Immature natural killer cell (primary cell): ENCODE results near the gene PTPRD. TPM values are rescaled to one million over a fixed set of nuclear protein-coding genes. Genes with fewer than 3 reads are reported as not detected.

ENCODE experiments used
- DNase-seq, 3 donors: peaks; one replicate each; pipeline ENCODE4 v3.0.0; 2022; ENCODE audit warnings: mixed read lengths in 1 of 3
- H3K27ac Mint-ChIP-seq, 6 donors: one replicate each; pipeline ENCODE4 v1.8.0; 2020; ENCODE audit warnings: mixed read lengths in 6 of 6, mild to moderate bottlenecking in 5 of 6, inconsistent platforms in 4 of 6, moderate library complexity in 3 of 6
- H3K27me3 Mint-ChIP-seq, 3 donors: one replicate each; pipeline ENCODE4 v1.8.0; 2020 to 2021; ENCODE audit warnings: low read depth in 3 of 3, mild to moderate bottlenecking in 3 of 3, mixed read lengths in 3 of 3, moderate library complexity in 3 of 3, inconsistent platforms in 1 of 3
- H3K36me3 Mint-ChIP-seq, 3 donors: one replicate each; pipeline ENCODE4 v1.8.0; 2020; ENCODE audit warnings: mixed read lengths in 3 of 3, inconsistent platforms in 2 of 3, mild to moderate bottlenecking in 2 of 3
- H3K4me1 Mint-ChIP-seq, 2 donors: one replicate each; pipeline ENCODE4 v1.8.0; 2020; ENCODE audit warnings: inconsistent platforms in 2 of 2, mild to moderate bottlenecking in 2 of 2, mixed read lengths in 2 of 2, moderate library complexity in 1 of 2
- H3K4me3 Mint-ChIP-seq, 5 donors: one replicate each; pipeline ENCODE4 v1.8.0; 2020; ENCODE audit warnings: mild to moderate bottlenecking in 5 of 5, mixed read lengths in 5 of 5, inconsistent platforms in 3 of 5, moderate library complexity in 3 of 5
- H3K9me3 Mint-ChIP-seq, 6 donors: one replicate each; pipeline ENCODE4 v1.8.0; 2020; ENCODE audit warnings: mild to moderate bottlenecking in 6 of 6, mixed read lengths in 6 of 6, inconsistent platforms in 4 of 6, moderate library complexity in 3 of 6
- polyA plus RNA-seq, 3 donors: library from polyadenylated mRNA; unstranded; fragments of 300-500 nt; fragmentation: Illumina TruSeq; gene quantifications; one replicate each; pipeline ENCODE4 v1.2.3, GENCODE V29; 2021

PTPRD gene
- polyA plus RNA-seq, 3 donors from 2014 or later, result not detected

- H3K27me3 Mint-ChIP-seq, result peaks cover 0 to 2% (median 0%) of the 10 kb centered on the region in 3 donors
- DNase-seq, result no peak
- H3K4me3 Mint-ChIP-seq, result no peak overlapping the region
- H3K36me3 Mint-ChIP-seq, result no peaks in the 10 kb centered on the region
- H3K4me1 Mint-ChIP-seq, result no peaks in the 10 kb centered on the region
- peak overlapping the region in 1 of 6 donors; percentile 12 for H3K27ac Mint-ChIP-seq
- H3K9me3 Mint-ChIP-seq, result peaks cover 0 to 4% (median 0%) of the 10 kb centered on the region in 6 donors
Measured at GRCh38 chr9:8643896-8644295, 1968.9 kb downstream of the PTPRD start.

GRCh38 chr9:8643464-8643863 lies 1969.3 kb downstream of the PTPRD start:
- no peaks in the 10 kb centered on the region for H3K4me1 Mint-ChIP-seq
- peaks cover 0 to 4% (median 0%) of the 10 kb centered on the region in 6 donors for H3K9me3 Mint-ChIP-seq
- DNase-seq, result no peak
- H3K36me3 Mint-ChIP-seq, result no peaks in the 10 kb centered on the region
- H3K4me3 Mint-ChIP-seq, result no peak overlapping the region
- no peak overlapping the region for H3K27ac Mint-ChIP-seq
- peaks cover 0 to 2% (median 0%) of the 10 kb centered on the region in 3 donors for H3K27me3 Mint-ChIP-seq

- Mint-ChIP-seq H3K27ac (no peak overlapping the region), H3K27me3 (no peaks in the 10 kb centered on the region), H3K9me3 (peaks cover 0 to 4% (median 0%) of the 10 kb centered on the region in 6 donors), H3K36me3 (no peaks in the 10 kb centered on the region), H3K4me1 (no peaks in the 10 kb centered on the region), H3K4me3 (no peak overlapping the region)
- no peak for DNase-seq
Measured at GRCh38 chr9:8640761-8641160, 1972.0 kb downstream of the PTPRD start.

GRCh38 chr9:8637626-8638025 lies 1975.2 kb downstream of the PTPRD start:
- H3K27me3 Mint-ChIP-seq, result no peaks in the 10 kb centered on the region
- no peak overlapping the region for H3K27ac Mint-ChIP-seq
- H3K36me3 Mint-ChIP-seq, result no peaks in the 10 kb centered on the region
- no peak for DNase-seq
- H3K9me3 Mint-ChIP-seq, result peaks cover 0 to 4% (median 0%) of the 10 kb centered on the region in 6 donors
- H3K4me1 Mint-ChIP-seq, result no peaks in the 10 kb centered on the region
- H3K4me3 Mint-ChIP-seq, result no peak overlapping the region

- H3K4me1 Mint-ChIP-seq, result no peaks in the 10 kb centered on the region
- H3K4me3 Mint-ChIP-seq, result no peak overlapping the region
- H3K36me3 Mint-ChIP-seq, result no peaks in the 10 kb centered on the region
- no peaks in the 10 kb centered on the region for H3K27me3 Mint-ChIP-seq
- H3K27ac Mint-ChIP-seq, result no peak overlapping the region
- no peak for DNase-seq
- H3K9me3 Mint-ChIP-seq, result no peaks in the 10 kb centered on the region
Measured at GRCh38 chr9:8633784-8634183, 1979.0 kb downstream of the PTPRD start.

GRCh38 chr9:8632493-8632892 lies 1980.3 kb downstream of the PTPRD start:
- Mint-ChIP-seq H3K27ac (no peak overlapping the region), H3K4me1 (no peaks in the 10 kb centered on the region), H3K27me3 (peaks cover 0 to 2% (median 0%) of the 10 kb centered on the region in 3 donors), H3K36me3 (no peaks in the 10 kb centered on the region), H3K9me3 (peaks cover 0 to 2% (median 0%) of the 10 kb centered on the region in 6 donors), H3K4me3 (no peak overlapping the region)
- no peak for DNase-seq

- no peak overlapping the region for H3K27ac Mint-ChIP-seq
- no peaks in the 10 kb centered on the region for H3K4me1 Mint-ChIP-seq
- H3K9me3 Mint-ChIP-seq, result peaks cover 0 to 5% (median 1%) of the 10 kb centered on the region in 6 donors
- H3K27me3 Mint-ChIP-seq, result peaks cover 0 to 3% (median 0%) of the 10 kb centered on the region in 3 donors
- no peak for DNase-seq
- no peaks in the 10 kb centered on the region for H3K36me3 Mint-ChIP-seq
- H3K4me3 Mint-ChIP-seq, result no peak overlapping the region
Measured at GRCh38 chr9:8628791-8629190, 1984.0 kb downstream of the PTPRD start.

GRCh38 chr9:8627976-8628679 lies 1984.7 kb downstream of the PTPRD start:
- Mint-ChIP-seq H3K4me3 (no peak overlapping the region), H3K27me3 (peaks cover 0 to 3% (median 0%) of the 10 kb centered on the region in 3 donors), H3K9me3 (peaks cover 0 to 5% (median 1%) of the 10 kb centered on the region in 6 donors), H3K4me1 (no peaks in the 10 kb centered on the region), H3K27ac (no peak overlapping the region), H3K36me3 (no peaks in the 10 kb centered on the region)
- no peak for DNase-seq

- no peak overlapping the region for H3K27ac Mint-ChIP-seq
- peaks cover 0 to 10% (median 3%) of the 10 kb centered on the region in 6 donors for H3K9me3 Mint-ChIP-seq
- H3K27me3 Mint-ChIP-seq, result peaks cover 0 to 6% (median 0%) of the 10 kb centered on the region in 3 donors
- H3K36me3 Mint-ChIP-seq, result no peaks in the 10 kb centered on the region
- H3K4me1 Mint-ChIP-seq, result no peaks in the 10 kb centered on the region
- no peak overlapping the region for H3K4me3 Mint-ChIP-seq
- DNase-seq, result no peak
Measured at GRCh38 chr9:8622871-8623270, 1989.9 kb downstream of the PTPRD start.

- no peak for DNase-seq
- H3K27ac Mint-ChIP-seq, result no peak overlapping the region
- H3K9me3 Mint-ChIP-seq, result peaks cover 0 to 10% (median 2%) of the 10 kb centered on the region in 6 donors
- no peak overlapping the region for H3K4me3 Mint-ChIP-seq
- H3K4me1 Mint-ChIP-seq, result no peaks in the 10 kb centered on the region
- no peaks in the 10 kb centered on the region for H3K36me3 Mint-ChIP-seq
- H3K27me3 Mint-ChIP-seq, result peaks cover 0 to 3% (median 0%) of the 10 kb centered on the region in 3 donors
Measured at GRCh38 chr9:8622222-8622802, 1990.5 kb downstream of the PTPRD start.

- DNase-seq, result no peak
- Mint-ChIP-seq H3K9me3 (peaks cover 0 to 5% (median under 1%) of the 10 kb centered on the region in 6 donors), H3K4me1 (no peaks in the 10 kb centered on the region), H3K27me3 (peaks cover 0 to 3% (median 0%) of the 10 kb centered on the region in 3 donors), H3K4me3 (no peak overlapping the region), H3K36me3 (no peaks in the 10 kb centered on the region), H3K27ac (no peak overlapping the region)
Measured at GRCh38 chr9:8621416-8621815, 1991.4 kb downstream of the PTPRD start.

- Mint-ChIP-seq H3K9me3 (peaks cover 0 to 5% (median under 1%) of the 10 kb centered on the region in 6 donors), H3K27ac (no peak overlapping the region), H3K4me1 (no peaks in the 10 kb centered on the region), H3K36me3 (no peaks in the 10 kb centered on the region), H3K4me3 (no peak overlapping the region), H3K27me3 (peaks cover 0 to 3% (median 0%) of the 10 kb centered on the region in 3 donors)
- DNase-seq, result no peak
Measured at GRCh38 chr9:8616414-8616813, 1996.4 kb downstream of the PTPRD start.

GRCh38 chr9:8614926-8615440 lies 1997.8 kb downstream of the PTPRD start:
- H3K4me1 Mint-ChIP-seq, result no peaks in the 10 kb centered on the region
- peaks cover 0 to 5% (median under 1%) of the 10 kb centered on the region in 6 donors for H3K9me3 Mint-ChIP-seq
- no peak for DNase-seq
- no peak overlapping the region for H3K27ac Mint-ChIP-seq
- H3K4me3 Mint-ChIP-seq, result no peak overlapping the region
- H3K36me3 Mint-ChIP-seq, result no peaks in the 10 kb centered on the region
- peaks cover 0 to 3% (median 0%) of the 10 kb centered on the region in 3 donors for H3K27me3 Mint-ChIP-seq

GRCh38 chr9:8613346-8613825 lies 1999.4 kb downstream of the PTPRD start:
- H3K27ac Mint-ChIP-seq, result no peak overlapping the region
- H3K27me3 Mint-ChIP-seq, result no peaks in the 10 kb centered on the region
- H3K36me3 Mint-ChIP-seq, result no peaks in the 10 kb centered on the region
- H3K4me3 Mint-ChIP-seq, result no peak overlapping the region
- peaks cover 0 to 2% (median 0%) of the 10 kb centered on the region in 6 donors for H3K9me3 Mint-ChIP-seq
- DNase-seq, result no peak
- H3K4me1 Mint-ChIP-seq, result no peaks in the 10 kb centered on the region
